Myometrial cell (primary cell): ENCODE data around the gene JPT1. TPM values are rescaled to one million over a fixed set of nuclear protein-coding genes. Genes with fewer than 3 reads are reported as not detected.

Source experiments
- total RNA-seq: library from RNA; depleted of rRNA; stranded (reverse); fragments of >200 nt; gene quantifications from 2 replicates; pipeline ENCODE4 v1.2.3, GENCODE V29; 2015

JPT1 gene
- 272 and 335 TPM in 2 replicates for total RNA-seq

GRCh38 chr17:75154195-75155106, at the start of gene JPT1:
JPT1 (minus strand) TSS chr17:75154512; CDS start chr17:75154397, 115 bp downstream.

GRCh38 chr17:75182569-75183436, 28.5 kb upstream of the JPT1 start, which contains the start of gene SUMO2:
SUMO2 (minus strand) TSS chr17:75182959; CDS start chr17:75182834, 125 bp downstream.

GRCh38 chr17:75131278-75132017, 22.9 kb downstream of the JPT1 start, which contains the start of gene NT5C:
NT5C (minus strand) TSS chr17:75131742; CDS start chr17:75131707, 35 bp downstream.

GRCh38 chr17:75109407-75110233, 44.7 kb downstream of the JPT1 start, which contains the start of gene ARMC7:
ARMC7 (plus strand) TSS chr17:75109969; CDS start chr17:75110289, 320 bp downstream.

GRCh38 chr17:75087558-75088453, 66.5 kb downstream of the JPT1 start, which contains the start of gene SLC16A5:
SLC16A5 (plus strand) TSS chr17:75087954; CDS start chr17:75093637, 5,683 bp downstream.

Other genes starting within 250 kb of the JPT1 start
- gene USH1G, start 231.3 kb downstream of the JPT1 start, total RNA-seq: not detected in 2 replicates
- gene OTOP2, start 230.2 kb downstream of the JPT1 start, total RNA-seq: not detected in 2 replicates
- not detected in 2 replicates for gene OTOP3, start 218.6 kb downstream of the JPT1 start, total RNA-seq
- gene HID1, start 181.8 kb downstream of the JPT1 start, total RNA-seq: under 0.01 and 0.53 TPM in 2 replicates
- 26.4 and 34.0 TPM in 2 replicates for gene CDR2L, start 166.9 kb downstream of the JPT1 start, total RNA-seq
- gene MRPL58, start 141.8 kb downstream of the JPT1 start, total RNA-seq: 65.7 and 94.5 TPM in 2 replicates
- 375 and 445 TPM in 2 replicates for gene ATP5PD, start 107.5 kb downstream of the JPT1 start, total RNA-seq
- 19.7 and 20.8 TPM in 2 replicates for gene KCTD2, start 107.3 kb downstream of the JPT1 start, total RNA-seq
- gene SLC16A5, start 66.6 kb downstream of the JPT1 start, total RNA-seq: 12.1 and 20.2 TPM in 2 replicates
- gene ARMC7, start 44.5 kb downstream of the JPT1 start, total RNA-seq: 2.0 and 6.4 TPM in 2 replicates
- 120 TPM in 2 replicates for gene NT5C, start 22.8 kb downstream of the JPT1 start, total RNA-seq
- 87.7 and 98.0 TPM in 2 replicates for gene SUMO2, start 28.4 kb upstream of the JPT1 start, total RNA-seq
- gene NUP85, start 51.2 kb upstream of the JPT1 start, total RNA-seq: 32.1 and 38.9 TPM in 2 replicates
- 13.6 and 19.6 TPM in 2 replicates for gene GGA3, start 107.1 kb upstream of the JPT1 start, total RNA-seq
- 46.6 and 51.3 TPM in 2 replicates for gene MRPS7, start 107.4 kb upstream of the JPT1 start, total RNA-seq
- 9.8 and 16.0 TPM in 2 replicates for gene MIF4GD, start 116.7 kb upstream of the JPT1 start, total RNA-seq
- 4.8 and 8.1 TPM in 2 replicates for gene SLC25A19, start 134.9 kb upstream of the JPT1 start, total RNA-seq